AG09309 (cell line): ENCODE results near the gene MITD1.
"Not testable (repeated sequence)": the region's sequence is repeated elsewhere in the genome, so short reads cannot be mapped to it uniquely, and the experiment has no call there.

ENCODE experiments used
- DNase-seq: peaks from one replicate; pipeline ENCODE4 v3.0.0-alpha.2; 2010; ENCODE audit warnings: low read depth
- H3K4me3 ChIP-seq: 2 replicates; pipeline ENCODE4 v1.5.1; 2011; ENCODE audit warnings: mild to moderate bottlenecking, low read depth, low read length, moderate library complexity; ENCODE audit not compliant: control insufficient read depth
- CTCF ChIP-seq: IDR thresholded peaks from 2 replicates; pipeline ENCODE4 v1.5.1; 2011; ENCODE audit warnings: mild to moderate bottlenecking, low read depth, low read length, inconsistent platforms; ENCODE audit not compliant: insufficient read depth, control insufficient read depth; ENCODE audit errors: missing control alignments

Gene MITD1

GRCh38 chr2:99200076-99200800 is 19.4 kb upstream of the MITD1 start:
- TF ChIP-seq CTCF, result no peak
- no peak for DNase-seq
- no peak overlapping the region for H3K4me3 ChIP-seq

GRCh38 chr2:99198103-99198841 is 17.4 kb upstream of the MITD1 start:
- no peak for TF ChIP-seq CTCF
- no peak overlapping the region for H3K4me3 ChIP-seq
- no peak for DNase-seq

GRCh38 chr2:99192364-99192763 is 11.5 kb upstream of the MITD1 start:
- H3K4me3 ChIP-seq, result not testable (repeated sequence)

GRCh38 chr2:99190548-99190947 is 9.7 kb upstream of the MITD1 start:
- peak; percentile 2 for TF ChIP-seq CTCF
- DNase-seq, result no peak
- H3K4me3 ChIP-seq, result no peak overlapping the region

More at GRCh38 chr2:99192364-99192763, 11.5 kb upstream of the MITD1 start:
- not testable (repeated sequence) for DNase-seq

GRCh38 chr2:99188357-99188756 is 7.5 kb upstream of the MITD1 start:
- no peak for TF ChIP-seq CTCF
- DNase-seq, result no peak
- H3K4me3 ChIP-seq, result no peak overlapping the region

- TF ChIP-seq CTCF, result no peak
- no peak overlapping the region for H3K4me3 ChIP-seq
- DNase-seq, result no peak
Observed at GRCh38 chr2:99187011-99187410, 6.2 kb upstream of the MITD1 start.

DNA sequence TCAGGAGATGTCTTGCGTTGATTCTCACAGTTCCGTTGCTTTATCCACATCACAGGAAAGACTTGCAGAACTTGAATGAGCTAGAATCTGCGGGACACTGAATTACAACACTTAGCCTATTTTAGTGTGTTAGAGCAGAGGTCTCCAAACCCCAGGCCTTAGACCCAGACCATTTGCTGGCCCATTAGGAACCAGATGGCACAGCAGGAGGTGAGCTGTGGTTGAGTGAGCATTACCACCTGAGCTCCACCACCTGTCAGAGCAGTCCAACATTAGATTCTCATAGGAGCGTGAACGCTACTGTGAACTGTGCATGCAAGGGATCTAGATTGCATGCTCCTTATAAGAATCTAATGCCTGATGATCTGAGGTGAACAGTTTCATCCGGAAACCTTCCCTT is 4.0 kb upstream of the MITD1 start:
- no peak overlapping the region for H3K4me3 ChIP-seq
- no peak for TF ChIP-seq CTCF
- DNase-seq, result no peak
